Muscle of leg (tissue), 11 donors: ENCODE measurements around the gene CA10. TPM values are rescaled to one million over a fixed set of nuclear protein-coding genes. Genes with fewer than 3 reads are reported as not detected.

Source experiments
- DNase-seq: peaks from one replicate; pipeline ENCODE4 v3.0.0; 2013
- H3K27ac ChIP-seq: one replicate; pipeline ENCODE4 v1.5.1; 2013; ENCODE audit warnings: mild to moderate bottlenecking, low read length, control low read depth
- H3K27me3 ChIP-seq: one replicate; pipeline ENCODE4 v1.6.1; 2013; ENCODE audit warnings: low read length; ENCODE audit not compliant: control insufficient read depth, insufficient read depth
- H3K36me3 ChIP-seq: one replicate; pipeline ENCODE4 v1.6.1; 2013; ENCODE audit warnings: low read length; ENCODE audit not compliant: control insufficient read depth, insufficient read depth
- H3K4me1 ChIP-seq: one replicate; pipeline ENCODE4 v1.6.1; 2013; ENCODE audit warnings: low read length; ENCODE audit not compliant: control insufficient read depth, insufficient read depth
- H3K4me3 ChIP-seq: one replicate; pipeline ENCODE4 v1.5.1; 2013; ENCODE audit warnings: low read length, control low read depth
- H3K9me3 ChIP-seq: replicated peaks from 2 replicates; pipeline ENCODE4 v1.6.1; 2013; ENCODE audit warnings: low read depth, low read length; ENCODE audit not compliant: control insufficient read depth
- WGBS: methylation state at CpG from one replicate; pipeline ENCODE4 v1.1.5; 2013; ENCODE audit warnings: missing lambda C conversion rate; ENCODE audit not compliant: insufficient coverage; 5-methylcytosine and 5-hydroxymethylcytosine counted together
- polyA plus RNA-seq, 8 donors: library from polyadenylated mRNA; unstranded; fragments of 120-200 nt; gene quantifications; one replicate each; pipeline versions ENCODE4 v1.2.1 to v1.2.3, GENCODE V29; 2013; ENCODE audit warnings: inconsistent platforms in 1 of 8, low replicate concordance in 1 of 8; ENCODE audit not compliant: insufficient read length in 8 of 8, insufficient read depth in 1 of 8
- total RNA-seq: library from RNA; stranded (reverse); fragments of 120-200 nt; gene quantifications from one replicate; pipeline ENCODE4 v1.2.4, GENCODE V29; 2013

The CA10 gene
- total and polyA plus RNA-seq, 9 donors: 1.4 to 6.9 (median 3.3) TPM

GRCh38 chr17:51650202-51650601 lies 508.3 kb downstream of the CA10 start:
- peaks cover 2% of the 10 kb centered on the region for H3K27me3 ChIP-seq
- no peak overlapping the region for H3K27ac ChIP-seq
- WGBS: no CpG with 5 or more reads among the region's 2 CpGs
- H3K4me1 ChIP-seq: peaks cover 15% of the 10 kb centered on the region
- no peaks in the 10 kb centered on the region for H3K36me3 ChIP-seq
- no peaks in the 10 kb centered on the region for H3K9me3 ChIP-seq
- no peak for DNase-seq
- H3K4me3 ChIP-seq: no peak overlapping the region

- no peak overlapping the region for H3K4me3 ChIP-seq
- no peaks in the 10 kb centered on the region for H3K9me3 ChIP-seq
- no peak for DNase-seq
- WGBS: no CpG with 5 or more reads among the region's 5 CpGs
- no peaks in the 10 kb centered on the region for H3K36me3 ChIP-seq
- H3K4me1 ChIP-seq: peaks cover 7% of the 10 kb centered on the region
- H3K27ac ChIP-seq: no peak overlapping the region
- H3K27me3 ChIP-seq: peaks cover 2% of the 10 kb centered on the region
Observed at GRCh38 chr17:51647826-51648225, 510.7 kb downstream of the CA10 start.

GRCh38 chr17:51647067-51647466 lies 511.4 kb downstream of the CA10 start:
- Histone ChIP-seq H3K4me1 (peaks cover 7% of the 10 kb centered on the region), H3K4me3 (no peak overlapping the region), H3K9me3 (no peaks in the 10 kb centered on the region), H3K36me3 (no peaks in the 10 kb centered on the region), H3K27me3 (peaks cover 5% of the 10 kb centered on the region), H3K27ac (no peak overlapping the region)
- no peak for DNase-seq
- WGBS: 66% methylated on average over 6 of the region's 6 CpGs

GRCh38 chr17:51646539-51646938 lies 512.0 kb downstream of the CA10 start:
- H3K9me3 ChIP-seq: no peaks in the 10 kb centered on the region
- no peak for DNase-seq
- H3K27me3 ChIP-seq: peaks cover 5% of the 10 kb centered on the region
- 75% methylated on average over 2 of the region's 4 CpGs for WGBS
- no peak overlapping the region for H3K4me3 ChIP-seq
- peaks cover 6% of the 10 kb centered on the region for H3K4me1 ChIP-seq
- H3K36me3 ChIP-seq: no peaks in the 10 kb centered on the region
- H3K27ac ChIP-seq: no peak overlapping the region

GRCh38 chr17:51645056-51645455 lies 513.5 kb downstream of the CA10 start:
- H3K4me1 ChIP-seq: peaks cover 6% of the 10 kb centered on the region
- H3K36me3 ChIP-seq: no peaks in the 10 kb centered on the region
- no peaks in the 10 kb centered on the region for H3K9me3 ChIP-seq
- no peak overlapping the region for H3K27ac ChIP-seq
- H3K4me3 ChIP-seq: no peak overlapping the region
- peaks cover 5% of the 10 kb centered on the region for H3K27me3 ChIP-seq
- 100% methylated on average over 3 of the region's 4 CpGs for WGBS
- DNase-seq: no peak

- Histone ChIP-seq H3K27me3 (peaks cover 5% of the 10 kb centered on the region), H3K27ac (no peak overlapping the region), H3K9me3 (no peaks in the 10 kb centered on the region), H3K4me3 (no peak overlapping the region), H3K4me1 (peaks cover 6% of the 10 kb centered on the region), H3K36me3 (no peaks in the 10 kb centered on the region)
- no peak for DNase-seq
- 71% methylated on average over 7 of the region's 10 CpGs for WGBS
Observed at GRCh38 chr17:51643702-51644490, 514.6 kb downstream of the CA10 start.

- H3K9me3 ChIP-seq: no peaks in the 10 kb centered on the region
- no peak overlapping the region for H3K4me3 ChIP-seq
- WGBS: 54% methylated on average over 3 of the region's 8 CpGs
- H3K4me1 ChIP-seq: peaks cover 3% of the 10 kb centered on the region
- H3K27me3 ChIP-seq: peaks cover 3% of the 10 kb centered on the region
- no peak for DNase-seq
- H3K27ac ChIP-seq: no peak overlapping the region
- no peaks in the 10 kb centered on the region for H3K36me3 ChIP-seq
Observed at GRCh38 chr17:51642029-51642428, 516.5 kb downstream of the CA10 start.

- DNase-seq: no peak
- peaks cover 3% of the 10 kb centered on the region for H3K27me3 ChIP-seq
- no peaks in the 10 kb centered on the region for H3K4me1 ChIP-seq
- no peaks in the 10 kb centered on the region for H3K36me3 ChIP-seq
- no peak overlapping the region for H3K4me3 ChIP-seq
- no peaks in the 10 kb centered on the region for H3K9me3 ChIP-seq
- H3K27ac ChIP-seq: no peak overlapping the region
- 0% methylated on average over 1 of the region's 4 CpGs for WGBS
Observed at GRCh38 chr17:51640108-51640622, 518.3 kb downstream of the CA10 start.

GRCh38 chr17:51638971-51639370 lies 519.5 kb downstream of the CA10 start:
- WGBS: 73% methylated on average over 6 of the region's 6 CpGs
- H3K36me3 ChIP-seq: no peaks in the 10 kb centered on the region

GRCh38 chr17:51636291-51636690 lies 522.2 kb downstream of the CA10 start:
- Histone ChIP-seq H3K4me1 (no peaks in the 10 kb centered on the region), H3K27me3 (no peaks in the 10 kb centered on the region), H3K9me3 (no peaks in the 10 kb centered on the region), H3K4me3 (no peak overlapping the region), H3K36me3 (no peaks in the 10 kb centered on the region), H3K27ac (no peak overlapping the region)
- no peak for DNase-seq
- WGBS: 96% methylated on average over 3 of the region's 5 CpGs

More at GRCh38 chr17:51638971-51639370, 519.5 kb downstream of the CA10 start:
- H3K4me1 ChIP-seq: no peaks in the 10 kb centered on the region
- peaks cover 3% of the 10 kb centered on the region for H3K27me3 ChIP-seq
- no peaks in the 10 kb centered on the region for H3K9me3 ChIP-seq
- H3K27ac ChIP-seq: no peak overlapping the region
- no peak for DNase-seq
- H3K4me3 ChIP-seq: no peak overlapping the region
